H1 (cell line): ENCODE results near the gene CKS1B. TPM values are rescaled to one million over a fixed set of nuclear protein-coding genes. Genes with fewer than 3 reads are reported as not detected.

Experiments
- BACH1 ChIP-seq: IDR thresholded peaks from 2 replicates; pipeline ENCODE4 v1.6.1; 2012; ENCODE audit warnings: low read length, improper control_type of control experiment
- BCL11A ChIP-seq, 2 experiments: IDR thresholded peaks; one replicate each; pipeline ENCODE4 v1.6.1; 2011; ENCODE audit warnings: low read depth in 2 of 2, low read length in 2 of 2, mild to moderate bottlenecking in 2 of 2
- BRCA1 ChIP-seq: IDR thresholded peaks from 2 replicates; pipeline ENCODE4 v1.6.1; 2012; ENCODE audit warnings: low read depth, low read length, improper control_type of control experiment
- CHD1 ChIP-seq: IDR thresholded peaks from 2 replicates; pipeline ENCODE4 v1.6.1; 2012; ENCODE audit warnings: low read depth, low read length, improper control_type of control experiment
- CREB1 ChIP-seq: IDR thresholded peaks from 2 replicates; pipeline ENCODE4 v1.6.1; 2012; ENCODE audit warnings: inconsistent platforms
- FOSL1 ChIP-seq: IDR thresholded peaks from 2 replicates; pipeline ENCODE4 v1.6.1; 2011; ENCODE audit warnings: mild to moderate bottlenecking, low read depth, low read length, moderate library complexity; ENCODE audit not compliant: insufficient read depth
- GABPA ChIP-seq: IDR thresholded peaks from 2 replicates; pipeline ENCODE4 v1.6.1; 2011; ENCODE audit warnings: mild to moderate bottlenecking, low read length, moderate library complexity, borderline replicate concordance; ENCODE audit not compliant: insufficient read depth
- GTF2F1 ChIP-seq: IDR thresholded peaks from 2 replicates; pipeline ENCODE4 v1.6.1; 2012; ENCODE audit warnings: low read depth, low read length, improper control_type of control experiment, borderline replicate concordance
- JUND ChIP-seq: IDR thresholded peaks from 2 replicates; pipeline ENCODE4 v1.6.1; 2011; ENCODE audit warnings: mild to moderate bottlenecking, improper control_type of control experiment, low read length
- KDM1A ChIP-seq: fragments of 200-600, 300-600 bp; sonication (generic); IDR thresholded peaks from 2 replicates; pipeline ENCODE4 v1.7.1; 2016; ENCODE audit warnings: mild to moderate bottlenecking, low read length, borderline replicate concordance
- NRF1 ChIP-seq: IDR thresholded peaks from 2 replicates; pipeline ENCODE4 v1.6.1; 2011; ENCODE audit warnings: mild to moderate bottlenecking, low read depth, low read length, improper control_type of control experiment
- PHF8 ChIP-seq: fragments of 200-600 bp; sonication (generic); conservative IDR thresholded peaks from 2 replicates; pipeline ENCODE4 v1.7.1; 2012; ENCODE audit warnings: low read depth, mild to moderate bottlenecking, inconsistent platforms, low read length, moderate library complexity
- RNF2 ChIP-seq: fragments of 200-900, 300-1000 bp; sonication (generic); IDR thresholded peaks from 2 replicates; pipeline ENCODE4 v1.7.1; 2016; ENCODE audit warnings: borderline replicate concordance, low read depth, mild to moderate bottlenecking, antibody characterized with exemption, low read length; ENCODE audit not compliant: poor library complexity, severe bottlenecking; ENCODE audit errors: missing control alignments
- SAP30 ChIP-seq: fragments of 300-600 bp; sonication (generic); IDR thresholded peaks from 2 replicates; pipeline ENCODE4 v1.7.1; 2012; ENCODE audit warnings: low read length, moderate library complexity, mild to moderate bottlenecking, inconsistent platforms; ENCODE audit not compliant: insufficient read depth, insufficient replicate concordance
- SIX5 ChIP-seq: IDR thresholded peaks from 2 replicates; pipeline ENCODE4 v1.6.1; 2011; ENCODE audit warnings: mild to moderate bottlenecking, low read depth, low read length
- SP1 ChIP-seq: IDR thresholded peaks from 2 replicates; pipeline ENCODE4 v1.6.1; 2011; ENCODE audit warnings: low read depth, low read length
- TEAD4 ChIP-seq: IDR thresholded peaks from 2 replicates; pipeline ENCODE4 v1.6.1; 2012; ENCODE audit warnings: low read depth, low read length, inconsistent platforms, mixed read lengths
- YY1 ChIP-seq: IDR thresholded peaks from 2 replicates; pipeline ENCODE4 v1.6.1; 2011; ENCODE audit warnings: low read depth, mild to moderate bottlenecking, low read length
- polyA plus RNA-seq, 7 experiments: library from polyadenylated mRNA; depleted of rRNA in 3 of 7; stranded (reverse) in 5 of 7; unstranded in 2 of 7; fragments of >200 nt in 5 of 7; fragments of 200-250 nt in 2 of 7; gene quantifications; 1 replicate in 5 of 7; 2 replicates in 1 of 7; 4 replicates in 1 of 7; pipeline versions ENCODE4 v1.2.1 to v1.2.3, GENCODE V29; 2011 to 2013; ENCODE audit warnings: missing spikeins in 2 of 7, mixed read lengths in 2 of 7
- total RNA-seq: library from RNA; stranded (reverse); fragmentation: NEBNext Ultra II Directional; extraction: Animal tissue kit (Norgen Biotek cat#: 25700); gene quantifications from 2 replicates; pipeline ENCODE4 v1.2.1, GENCODE V29; 2021
- TF ChIP-seq, protein P1 (sequence below): IDR thresholded peaks from 2 replicates; pipeline ENCODE4 v1.6.1; 2012; ENCODE audit warnings: low read length, inconsistent platforms

Gene CKS1B
- total and polyA plus RNA-seq, 2 of the 8 experiments (the other 6 are each of a cell fraction or from before 2014, with no cell fraction given) = 294 to 1,025 TPM

DNA sequence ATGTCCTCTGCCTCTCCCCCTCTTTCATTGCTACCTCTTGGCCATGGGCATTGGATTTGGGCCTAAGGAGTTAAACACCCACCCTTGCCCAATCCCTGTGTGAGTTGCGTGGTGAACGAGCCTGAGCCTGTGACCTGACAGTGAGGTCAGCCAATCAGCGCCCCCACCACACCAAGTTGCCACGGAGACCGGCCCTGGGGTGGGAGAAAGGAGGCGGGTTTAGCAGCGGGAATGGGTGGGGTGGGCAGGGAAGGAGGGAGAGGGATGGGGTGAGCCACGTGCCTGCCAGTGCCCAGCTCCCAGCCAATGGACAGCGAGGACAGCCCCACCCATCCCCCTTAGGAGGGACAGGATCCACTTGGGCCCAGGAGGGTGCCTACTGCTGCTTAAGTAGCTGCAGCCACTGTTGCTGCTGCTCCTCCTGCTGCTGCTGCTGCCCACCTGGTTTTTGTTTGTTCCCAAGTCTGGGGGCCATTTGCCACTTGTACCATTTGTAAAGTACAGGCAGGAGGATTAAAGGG lies 37.6 kb downstream of the CKS1B start (continued):
- TF ChIP-seq GTF2F1 = no peak
- TF ChIP-seq TEAD4 = no peak
- no peak for TF ChIP-seq GABPA
- TF ChIP-seq SIX5 = no peak
- no peak for TF ChIP-seq CHD1
- TF ChIP-seq SP1 = peak; percentile 75; the same call in 1 of the 2 replicates
- TF ChIP-seq PHF8 = no peak
- TF ChIP-seq, protein P1, sequence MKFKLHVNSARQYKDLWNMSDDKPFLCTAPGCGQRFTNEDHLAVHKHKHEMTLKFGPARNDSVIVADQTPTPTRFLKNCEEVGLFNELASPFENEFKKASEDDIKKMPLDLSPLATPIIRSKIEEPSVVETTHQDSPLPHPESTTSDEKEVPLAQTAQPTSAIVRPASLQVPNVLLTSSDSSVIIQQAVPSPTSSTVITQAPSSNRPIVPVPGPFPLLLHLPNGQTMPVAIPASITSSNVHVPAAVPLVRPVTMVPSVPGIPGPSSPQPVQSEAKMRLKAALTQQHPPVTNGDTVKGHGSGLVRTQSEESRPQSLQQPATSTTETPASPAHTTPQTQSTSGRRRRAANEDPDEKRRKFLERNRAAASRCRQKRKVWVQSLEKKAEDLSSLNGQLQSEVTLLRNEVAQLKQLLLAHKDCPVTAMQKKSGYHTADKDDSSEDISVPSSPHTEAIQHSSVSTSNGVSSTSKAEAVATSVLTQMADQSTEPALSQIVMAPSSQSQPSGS = no peak
- TF ChIP-seq JUND = no peak
- no peak for TF ChIP-seq FOSL1
- no peak for TF ChIP-seq NRF1
- no peak for TF ChIP-seq YY1
- TF ChIP-seq BACH1 = peak; percentile 5; the same call in 1 of the 2 replicates
- peak; percentile 86; the same call in 1 of the 2 replicates for TF ChIP-seq KDM1A
- no peak for TF ChIP-seq RNF2
- no peak; the same call in 1 of the 2 replicates for TF ChIP-seq CREB1
- TF ChIP-seq BRCA1 = no peak
- no peak for TF ChIP-seq BCL11A (IDR thresholded peaks at IDR 0.05; ENCODE audit: low read depth in 2 of 2, low read length in 2 of 2)
- no peak for TF ChIP-seq SAP30
